Activated CD8-positive, alpha-beta memory T cell treated with anti-CD3 and anti-CD28 coated beads, Interleukin-2, amount 10 ng/mL, durations not matched to agents 7 days and 5 days (primary cell): ENCODE results near the gene MDH1B. TPM values are rescaled to one million over a fixed set of nuclear protein-coding genes. Genes with fewer than 3 reads are reported as not detected.

Experiments used
- ATAC-seq: fragments of 150-1000 bp; cut with Tn5 transposase; one replicate; pipeline ENCODE4 v1.10.0; 2021; ENCODE audit warnings: moderate library complexity
- CTCF ChIA-PET: fragments of 350-600 bp; sonication (Branson Sonifier 250); formaldehyde crosslinking; loops from one replicate; lab custom pipeline; 2021; ENCODE audit warnings: antibody characterized with exemption; lab: Charles Lee
- DNase-seq: peaks from one replicate; pipeline ENCODE4 v3.0.0-alpha.2; 2020
- H3K27ac Mint-ChIP-seq: one replicate; pipeline ENCODE4 v1.8.0; 2021; ENCODE audit warnings: mild to moderate bottlenecking, mixed read lengths
- H3K27me3 Mint-ChIP-seq: one replicate; pipeline ENCODE4 v1.8.0; 2021; ENCODE audit warnings: mixed read lengths
- H3K36me3 Mint-ChIP-seq: one replicate; pipeline ENCODE4 v1.8.0; 2021; ENCODE audit warnings: mild to moderate bottlenecking, mixed read lengths
- H3K4me1 Mint-ChIP-seq: one replicate; pipeline ENCODE4 v1.8.0; 2021; ENCODE audit warnings: mixed read lengths
- H3K4me3 Mint-ChIP-seq: one replicate; pipeline ENCODE4 v1.8.0; 2021; ENCODE audit warnings: mild to moderate bottlenecking, moderate library complexity, mixed read lengths
- H3K9me3 Mint-ChIP-seq: one replicate; pipeline ENCODE4 v1.8.0; 2022; ENCODE audit warnings: low read depth, mixed read lengths
- microRNA-seq: library from miRNA; unstranded; fragments of <30 nt; microRNA quantifications from one replicate; pipeline ENCODE4 v1.2.0, GENCODE V29; 2022
- total RNA-seq, 2 experiments: library from RNA; stranded (reverse); gene quantifications; one replicate each; pipeline ENCODE4 v1.2.3, GENCODE V29; 2021

MDH1B gene
- total RNA-seq, 2 experiments from 2014 or later, result 0.23 to 0.32 TPM

DNA sequence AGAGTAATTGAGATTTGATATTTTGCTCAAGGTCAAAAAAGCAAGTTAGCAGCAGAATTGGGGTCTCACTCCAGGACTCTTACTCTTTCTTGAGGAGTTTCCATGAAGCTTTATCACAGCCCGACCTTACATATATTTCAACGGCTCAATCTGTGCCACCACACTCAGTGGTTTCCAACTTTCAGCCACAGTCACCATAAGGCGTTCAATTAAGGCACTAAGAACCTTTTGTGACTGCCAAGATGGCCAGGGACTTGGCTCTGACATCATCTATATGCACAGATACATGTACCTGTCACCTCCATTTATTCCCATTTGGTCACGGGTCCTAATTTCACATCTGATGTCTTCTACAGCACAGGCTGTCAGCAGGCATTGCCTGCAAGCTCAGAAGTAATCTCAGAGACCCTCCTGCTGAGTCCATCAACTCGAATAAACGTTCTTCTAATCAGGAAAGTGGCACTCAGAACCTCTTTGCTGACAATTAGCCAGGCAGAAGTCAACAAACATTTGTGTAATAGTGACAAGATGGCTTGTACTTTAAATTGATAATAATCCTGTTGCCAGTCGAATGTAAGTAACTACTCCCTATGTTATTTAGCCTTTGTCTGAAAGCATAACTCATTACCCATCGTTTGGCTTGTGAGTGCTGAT is 63.0 kb downstream of the MDH1B start:
- peaks cover 2% of the 10 kb centered on the region for H3K4me1 Mint-ChIP-seq
- ATAC-seq (no peak), DNase-seq (no peak)
- CTCF ChIA-PET, result no interaction called here
- H3K4me3 Mint-ChIP-seq, result no peak overlapping the region
- peaks cover 28% of the 10 kb centered on the region for H3K27me3 Mint-ChIP-seq
- no peak overlapping the region for H3K27ac Mint-ChIP-seq
- H3K36me3 Mint-ChIP-seq, result no peaks in the 10 kb centered on the region
- H3K9me3 Mint-ChIP-seq, result no peaks in the 10 kb centered on the region

DNA sequence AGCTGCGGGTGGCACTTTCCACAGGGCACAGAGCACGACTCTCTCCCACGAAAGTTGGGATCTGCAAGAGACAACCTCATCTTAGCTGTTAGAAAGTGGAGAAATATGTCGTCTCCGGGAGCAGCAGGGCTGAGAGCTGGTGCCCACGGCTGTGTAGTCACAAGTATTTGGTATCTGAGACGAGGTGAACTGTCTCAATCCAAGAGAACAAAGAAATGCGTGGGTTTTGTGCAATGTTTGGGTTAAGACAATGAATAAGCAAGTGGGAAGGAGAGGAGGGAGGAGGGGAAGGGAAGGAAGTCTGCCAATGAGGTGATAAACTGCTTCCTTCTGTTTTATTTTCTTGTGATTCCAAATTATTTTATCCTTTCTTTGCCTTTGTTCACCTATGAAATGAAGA is 65.0 kb downstream of the MDH1B start:
- CTCF ChIA-PET, result no interaction called here
- Mint-ChIP-seq H3K36me3 (no peaks in the 10 kb centered on the region), H3K27me3 (peaks cover 33% of the 10 kb centered on the region), H3K9me3 (no peaks in the 10 kb centered on the region), H3K4me1 (peaks cover 2% of the 10 kb centered on the region), H3K27ac (no peak overlapping the region), H3K4me3 (no peak overlapping the region)
- DNase-seq (no peak), ATAC-seq (no peak)

DNA sequence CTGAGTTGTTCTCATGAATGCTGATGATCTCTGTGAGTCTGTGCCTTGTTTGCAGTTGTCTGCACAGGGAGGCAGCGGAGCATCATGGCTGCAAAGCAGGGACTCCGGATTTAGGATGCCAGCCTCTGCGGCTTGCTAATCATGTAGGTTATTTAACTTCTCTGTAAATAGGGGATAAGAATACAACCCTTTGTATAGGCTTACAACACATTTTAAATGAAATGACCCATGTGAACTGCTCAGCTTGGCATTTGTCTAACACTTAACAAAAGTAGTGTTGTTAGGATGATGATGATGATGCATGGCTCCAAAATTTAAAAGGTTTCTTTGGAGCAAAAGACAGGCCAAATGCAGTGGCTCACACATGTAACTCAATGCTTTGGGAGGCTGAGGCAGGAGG is 66.3 kb downstream of the MDH1B start:
- Mint-ChIP-seq H3K4me1 (peaks cover 2% of the 10 kb centered on the region), H3K9me3 (no peaks in the 10 kb centered on the region), H3K27ac (no peak overlapping the region), H3K4me3 (no peak overlapping the region), H3K27me3 (peaks cover 28% of the 10 kb centered on the region), H3K36me3 (no peaks in the 10 kb centered on the region)
- DNase-seq (no peak), ATAC-seq (no peak)
- CTCF ChIA-PET, result interaction anchor here (1.5 to 2.1 kb wide), 2 partner anchors 82 to 774 kb away, joined by 4 to 5 read pairs; no protein-coding TSS in a partner anchor

DNA sequence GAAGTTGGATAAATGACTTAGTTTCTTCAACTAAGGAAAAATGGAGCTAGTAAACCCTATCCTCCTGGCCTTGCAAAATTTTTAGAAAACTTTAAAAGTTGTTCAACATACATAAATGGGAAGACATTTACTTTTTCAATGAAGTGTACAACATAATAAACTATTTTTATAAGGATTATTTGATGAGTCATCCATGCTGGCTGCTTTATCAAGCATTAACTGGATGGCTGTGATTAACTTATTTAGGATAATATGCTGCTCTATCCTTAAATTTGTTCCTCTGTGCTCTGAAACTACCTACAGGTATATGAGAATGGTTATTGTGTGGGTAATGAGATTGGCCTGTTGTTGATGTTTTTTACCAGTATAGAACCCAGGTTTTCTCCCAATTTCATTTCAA is 68.2 kb downstream of the MDH1B start:
- ATAC-seq, result no peak
- DNase-seq, result no peak
- no peak overlapping the region for H3K4me3 Mint-ChIP-seq
- CTCF ChIA-PET, result interaction anchor here (1.2 kb wide), 1 partner anchor 20 kb away, joined by 3 read pairs; no protein-coding TSS in a partner anchor
- H3K27me3 Mint-ChIP-seq, result peaks cover 34% of the 10 kb centered on the region
- H3K36me3 Mint-ChIP-seq, result no peaks in the 10 kb centered on the region
- peaks cover 2% of the 10 kb centered on the region for H3K4me1 Mint-ChIP-seq
- no peaks in the 10 kb centered on the region for H3K9me3 Mint-ChIP-seq
- no peak overlapping the region for H3K27ac Mint-ChIP-seq

DNA sequence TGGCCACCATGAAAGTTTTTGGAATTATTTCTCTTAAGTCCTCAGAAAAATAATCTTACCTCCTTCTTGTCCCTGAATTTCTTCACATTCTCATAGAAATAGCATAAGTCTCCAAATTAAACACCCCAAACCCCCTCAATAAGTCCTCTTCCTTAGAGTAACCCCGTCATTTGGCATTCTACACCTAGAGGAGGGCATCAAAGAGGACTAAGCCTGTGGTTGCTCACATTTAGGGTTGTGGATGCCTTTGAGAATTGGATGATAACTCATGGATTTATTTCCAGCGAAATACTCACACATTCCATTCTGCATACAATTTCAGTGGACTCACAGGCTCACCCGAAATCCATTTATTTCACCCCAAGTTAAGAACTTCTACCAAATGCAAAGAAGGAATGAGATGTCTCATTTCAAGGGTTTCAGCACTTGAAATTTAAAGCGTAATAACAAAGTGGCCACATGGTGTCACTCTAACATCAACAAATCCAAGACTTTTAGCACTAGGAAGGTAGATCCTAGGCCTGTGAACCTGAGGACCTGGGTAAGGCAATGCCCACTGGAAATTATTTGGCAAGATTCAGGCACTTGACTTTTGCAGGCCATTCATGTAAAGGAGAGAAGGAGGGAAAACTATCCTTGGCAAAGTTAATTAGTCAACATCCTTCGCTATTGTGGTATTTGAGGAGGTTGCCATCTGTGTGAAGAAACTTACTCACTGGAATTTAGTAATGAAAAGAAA is 71.6 kb downstream of the MDH1B start:
- Mint-ChIP-seq H3K27me3 (peaks cover 16% of the 10 kb centered on the region), H3K9me3 (no peaks in the 10 kb centered on the region), H3K27ac (no peak overlapping the region), H3K36me3 (no peaks in the 10 kb centered on the region), H3K4me3 (no peak overlapping the region), H3K4me1 (no peaks in the 10 kb centered on the region)
- no peak for ATAC-seq
- CTCF ChIA-PET, result interaction anchor here (0.7 to 2.0 kb wide), 4 partner anchors 89 to 779 kb away, joined by 4 to 6 read pairs (median 4); no protein-coding TSS in a partner anchor
- no peak for DNase-seq

DNA sequence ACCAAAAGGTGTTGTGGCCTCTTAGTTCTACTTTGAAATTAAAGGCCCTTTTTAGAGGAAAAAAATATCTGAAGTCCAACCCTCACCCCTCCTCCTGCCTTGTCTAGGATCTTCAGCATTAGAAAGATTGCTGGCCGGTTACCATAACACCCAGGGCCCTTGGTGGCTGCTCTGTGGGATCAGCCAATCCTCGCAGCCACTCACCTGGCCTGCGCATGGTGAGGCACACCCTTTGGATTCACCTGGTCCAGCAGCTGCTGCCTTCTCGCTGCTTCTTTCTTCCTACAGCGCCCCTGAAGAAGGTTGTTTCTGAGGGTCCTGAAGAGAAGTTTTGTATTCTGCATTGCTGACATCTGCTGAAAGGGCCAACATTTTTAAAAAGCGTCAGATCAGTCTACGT is 72.2 kb downstream of the MDH1B start:
- DNase-seq (no peak), ATAC-seq (no peak)
- H3K9me3 Mint-ChIP-seq, result no peaks in the 10 kb centered on the region
- H3K4me3 Mint-ChIP-seq, result no peak overlapping the region
- no peak overlapping the region for H3K27ac Mint-ChIP-seq
- no peaks in the 10 kb centered on the region for H3K4me1 Mint-ChIP-seq
- no peaks in the 10 kb centered on the region for H3K36me3 Mint-ChIP-seq
- CTCF ChIA-PET, result no interaction called here
- H3K27me3 Mint-ChIP-seq, result peaks cover 14% of the 10 kb centered on the region

DNA sequence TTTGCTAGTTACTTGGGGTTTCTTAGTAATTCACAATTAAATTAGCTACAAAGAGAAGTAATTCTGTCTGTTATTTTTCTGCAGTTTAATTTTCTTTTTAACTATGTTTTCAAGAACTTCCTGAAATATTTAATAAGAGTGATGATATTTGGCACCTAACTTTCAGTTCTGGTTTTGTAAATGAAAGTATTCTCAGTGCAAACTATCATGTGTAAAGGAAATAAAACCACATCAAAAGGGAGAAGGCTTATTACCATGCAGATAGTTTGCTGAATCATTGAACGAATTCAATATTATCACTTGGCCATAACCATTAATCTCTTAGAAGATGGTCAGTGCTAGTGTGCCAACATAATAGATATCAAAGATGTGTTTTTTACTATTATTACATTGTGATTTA is 76.1 kb downstream of the MDH1B start:
- ATAC-seq (no peak), DNase-seq (no peak)
- H3K27me3 Mint-ChIP-seq, result peaks cover 8% of the 10 kb centered on the region
- H3K4me3 Mint-ChIP-seq, result no peak overlapping the region
- no peaks in the 10 kb centered on the region for H3K4me1 Mint-ChIP-seq
- CTCF ChIA-PET, result no interaction called here
- H3K9me3 Mint-ChIP-seq, result no peaks in the 10 kb centered on the region
- no peaks in the 10 kb centered on the region for H3K36me3 Mint-ChIP-seq
- no peak overlapping the region for H3K27ac Mint-ChIP-seq

DNA sequence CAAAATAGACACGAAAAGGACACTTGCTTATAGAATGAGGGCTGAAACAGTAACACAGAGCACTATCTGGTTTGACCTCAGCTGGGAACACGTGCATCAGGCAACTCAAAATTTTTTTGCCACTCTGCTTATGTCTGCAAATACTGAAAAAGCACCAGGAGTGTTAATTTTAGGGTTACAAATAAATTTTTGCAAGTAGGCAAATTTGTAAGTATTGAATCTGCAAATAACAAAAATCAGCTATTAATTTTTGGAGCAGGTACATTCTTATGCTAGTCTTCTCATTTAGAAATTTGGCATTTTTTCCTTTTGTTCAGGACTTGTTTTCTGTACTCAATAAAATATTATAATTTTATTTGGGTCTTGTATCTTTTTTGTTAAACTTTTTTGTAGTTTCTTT is 76.7 kb downstream of the MDH1B start:
- peaks cover 7% of the 10 kb centered on the region for H3K27me3 Mint-ChIP-seq

More for the DNA sequence above, 76.7 kb downstream of the MDH1B start:
- no peaks in the 10 kb centered on the region for H3K9me3 Mint-ChIP-seq
- H3K27ac Mint-ChIP-seq, result no peak overlapping the region
- no peaks in the 10 kb centered on the region for H3K4me1 Mint-ChIP-seq
- H3K4me3 Mint-ChIP-seq, result no peak overlapping the region
- no peak for DNase-seq
- no peak for ATAC-seq
- no peaks in the 10 kb centered on the region for H3K36me3 Mint-ChIP-seq
- CTCF ChIA-PET, result no interaction called here

Small RNA genes lying within 50 kb of the gene (microRNA-seq; reads per million reads assigned to microRNA genes)
- gene MIR3130-1, result not detected
- not detected for gene MIR3130-2

Other genes starting within 250 kb of the MDH1B start
- gene FAM237A, start 122.8 kb downstream of the MDH1B start, total RNA-seq, result not detected
- gene DYTN, start 46.9 kb downstream of the MDH1B start, total RNA-seq, result not detected
- gene FASTKD2, start 278 bp upstream of the MDH1B start, total RNA-seq, result 10 to 100 TPM; 18.8 to 23.9 TPM
- gene CPO, start 174.2 kb upstream of the MDH1B start, total RNA-seq, result not detected